Heart right ventricle (tissue), 16 donors: Measurements from ENCODE around the gene DLST. TPM values are rescaled to one million over a fixed set of nuclear protein-coding genes. Genes with fewer than 3 reads are reported as not detected.

ENCODE experiments used
- ATAC-seq, 8 donors: fragments of 200-7000 bp; cut with Tn5 transposase; one replicate each; pipeline ENCODE4 v1.9.1; 2020; ENCODE audit warnings: mild to moderate bottlenecking in 8 of 8, moderate library complexity in 8 of 8, moderate number of reproducible peaks in 1 of 8
- DNase-seq, 2 donors: peaks; one replicate each; pipeline ENCODE4 v3.0.0-alpha.2; 2020
- H3K27ac ChIP-seq, 10 donors: fragments of 200-600 bp; sonication (generic) in 2 of 10; one replicate each; pipeline versions ENCODE4 v1.5.0 to v1.8.0; 2020 to 2022; ENCODE audit warnings: mild to moderate bottlenecking in 3 of 10
- H3K27me3 ChIP-seq, 7 donors: fragments of 200-600 bp; one replicate each; pipeline ENCODE4 v1.8.0; 2021 to 2022; ENCODE audit warnings: mild to moderate bottlenecking in 2 of 7
- H3K36me3 ChIP-seq, 9 donors: fragments of 200-600 bp; sonication (generic) in 1 of 9; one replicate each; pipeline versions ENCODE4 v1.5.0 to v1.8.0; 2020 to 2022; ENCODE audit warnings: mild to moderate bottlenecking in 2 of 9
- H3K4me1 ChIP-seq, 9 donors: fragments of 200-600 bp; sonication (generic) in 1 of 9; one replicate each; pipeline versions ENCODE4 v1.5.0 to v1.8.0; 2020 to 2022; ENCODE audit warnings: mild to moderate bottlenecking in 4 of 9
- H3K4me3 ChIP-seq, 10 donors: fragments of 200-600 bp; sonication (generic) in 2 of 10; one replicate each; pipeline versions ENCODE4 v1.5.0 to v1.8.0; 2020 to 2022; ENCODE audit warnings: mild to moderate bottlenecking in 7 of 10, moderate library complexity in 2 of 10
- H3K9me3 ChIP-seq, 11 donors: fragments of 200-600 bp in 10 of 11; sonication (generic) in 2 of 11; one replicate each; pipeline versions ENCODE4 v1.5.0 to v1.8.0; 2013 to 2022; ENCODE audit warnings: mild to moderate bottlenecking in 2 of 11, control low read depth in 1 of 11, moderate library complexity in 1 of 11
- WGBS, 2 donors: extraction: QIAGEN DNeasy Blood & Tissue Kit; methylation state at CpG; one replicate each; pipeline ENCODE4 v1.1.7; 2013; ENCODE audit warnings: inconsistent platforms in 1 of 2; 5-methylcytosine and 5-hydroxymethylcytosine counted together
- intact Hi-C, 10 donors: fragments of 100-400 bp; cut with DNase I; formaldehyde crosslinking; loops; one replicate each; pipeline versions ENCODE4 v1.11.1 to v1.14.2; 2022
- polyA plus RNA-seq, 2 donors: library from polyadenylated mRNA; stranded (reverse); fragments of 200-250 nt; gene quantifications; one replicate each; pipeline ENCODE4 v1.2.3, GENCODE V29; 2013
- total RNA-seq, 10 donors: library from RNA; stranded (reverse); fragmentation: NEBNext Ultra II Directional in 3 of 10; extraction: Animal tissue kit (Norgen Biotek cat#: 25700) in 3 of 10; gene quantifications; one replicate each; pipeline versions ENCODE4 v1.2.1 to v1.2.4, GENCODE V29; 2021 to 2023
- TF ChIP-seq, protein P1 (sequence below), 9 donors: fragments of 200-600 bp; sonication (generic) in 2 of 9; IDR thresholded peaks; one replicate each; pipeline versions ENCODE4 v1.5.0 to v1.8.0; 2021 to 2022; ENCODE audit warnings: antibody characterized with exemption in 9 of 9, mild to moderate bottlenecking in 5 of 9, moderate library complexity in 1 of 9
- donor health status: Arrhythmogenic right ventricular cardiomyopathy.
- donor health status: ischemic (EF 13 %, LVEDD 7.1; RV severe dilation, severe dysfunction).
- donor health status: healthy with polysubstance abuse.
- donor health status: DM: no; HTN: yes; CAD: no.
- donor health status: DM: no; HTN: no; CAD: no.
- donor health status: ischemic (EF 25% LVEDD 6.9; RV normal size, moderate dysfunction).
- donor health status: ischemic (EF 25% LVEDD 5.7; RV mildly dilated, moderate dysfunction).
- donor health status: healthy.
- donor health status: DM: yes; HTN: yes; CAD: no.
- donor health status: Ischemic cardiomyopathy.
- donor health status: ischemic (EF 35%, LVEDD 5.7; RV mildly dilated, moderate dysfunction).
- donor health status: nonischemic (EF 11% LVEDD 7.7; RV severe dilation, severe dysfunction).
- donor health status: DM: yes; HTN: yes; CAD: no.
- donor health status: PGD.
- donor health status: ischemic (EF 29% LVEDD 5.4; RV normal size, mild dysfunction).
- donor health status: nonischemic (EF 23%, LVEDD 6.1; RV moderate dilation, normal function).

DLST gene
- total and polyA plus RNA-seq, 12 donors: 52.5 to 273 (median 226) TPM

DNA sequence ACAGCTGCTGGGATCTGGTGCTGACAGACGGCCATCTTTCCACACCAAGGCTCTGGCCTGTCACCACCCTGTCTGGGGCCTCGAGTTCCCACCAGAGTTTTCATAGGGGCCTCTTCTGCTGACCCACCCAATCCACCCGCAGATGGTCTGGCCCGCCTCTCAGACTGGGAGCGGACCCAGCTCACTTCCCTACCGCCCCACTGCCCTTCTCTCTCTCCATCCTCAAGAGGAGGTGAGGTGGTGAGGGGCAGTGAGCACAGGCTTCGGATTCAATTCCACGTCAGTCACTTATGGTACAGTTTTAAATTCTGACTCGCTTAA is 53.6 kb downstream of the DLST start:
- Histone ChIP-seq H3K4me1 (peaks cover 19 to 67% (median 61%) of the 10 kb centered on the region in 9 donors), H3K27ac (peak overlapping the region in 8 of 10 donors; percentile 23 to 80 (median 65)), H3K36me3 (no peaks in the 10 kb centered on the region), H3K27me3 (no peaks in the 10 kb centered on the region), H3K4me3 (no peak overlapping the region), H3K9me3 (no peaks in the 10 kb centered on the region)
- intact Hi-C loops: loop anchor here in 1 of 10 donors (10.0 kb wide), 1 partner anchor 359 kb away; no protein-coding TSS in a partner anchor
- TF ChIP-seq, protein P1, sequence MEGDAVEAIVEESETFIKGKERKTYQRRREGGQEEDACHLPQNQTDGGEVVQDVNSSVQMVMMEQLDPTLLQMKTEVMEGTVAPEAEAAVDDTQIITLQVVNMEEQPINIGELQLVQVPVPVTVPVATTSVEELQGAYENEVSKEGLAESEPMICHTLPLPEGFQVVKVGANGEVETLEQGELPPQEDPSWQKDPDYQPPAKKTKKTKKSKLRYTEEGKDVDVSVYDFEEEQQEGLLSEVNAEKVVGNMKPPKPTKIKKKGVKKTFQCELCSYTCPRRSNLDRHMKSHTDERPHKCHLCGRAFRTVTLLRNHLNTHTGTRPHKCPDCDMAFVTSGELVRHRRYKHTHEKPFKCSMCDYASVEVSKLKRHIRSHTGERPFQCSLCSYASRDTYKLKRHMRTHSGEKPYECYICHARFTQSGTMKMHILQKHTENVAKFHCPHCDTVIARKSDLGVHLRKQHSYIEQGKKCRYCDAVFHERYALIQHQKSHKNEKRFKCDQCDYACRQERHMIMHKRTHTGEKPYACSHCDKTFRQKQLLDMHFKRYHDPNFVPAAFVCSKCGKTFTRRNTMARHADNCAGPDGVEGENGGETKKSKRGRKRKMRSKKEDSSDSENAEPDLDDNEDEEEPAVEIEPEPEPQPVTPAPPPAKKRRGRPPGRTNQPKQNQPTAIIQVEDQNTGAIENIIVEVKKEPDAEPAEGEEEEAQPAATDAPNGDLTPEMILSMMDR (IDR thresholded peaks at IDR 0.05): no peak
- peak in 3 of 8 donors; percentile 9 to 38 (median 20) for ATAC-seq
- WGBS, 2 donors: 55 to 74% methylated on average over 9 of the region's 9 CpGs
- DNase-seq: no peak

DNA sequence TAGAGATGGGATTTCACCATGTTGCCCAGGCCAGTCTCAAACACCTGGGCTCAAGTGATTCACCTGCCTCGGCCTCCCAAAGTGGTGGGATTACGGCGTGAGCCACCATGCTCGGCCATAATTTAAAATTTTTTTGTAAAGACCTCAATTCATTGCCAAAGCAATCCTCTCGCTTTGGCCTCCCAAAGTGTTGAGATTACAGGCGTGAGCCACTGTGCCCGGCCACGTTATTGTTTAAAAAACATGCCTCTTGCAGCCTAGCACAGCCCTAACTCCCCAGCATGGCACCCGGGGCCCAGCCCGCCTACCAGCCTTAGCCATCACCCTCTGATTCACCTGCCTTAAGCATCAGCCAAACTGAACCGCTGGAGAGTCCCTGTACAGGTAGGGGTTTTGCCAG is 54.4 kb downstream of the DLST start:
- H3K9me3 ChIP-seq: no peaks in the 10 kb centered on the region
- WGBS, 2 donors: 94 to 96% methylated on average over 11 of the region's 11 CpGs
- no peak overlapping the region for H3K4me3 ChIP-seq
- ATAC-seq: no peak
- intact Hi-C loops: loop anchor here in 1 of 10 donors (10.0 kb wide), 1 partner anchor 359 kb away; no protein-coding TSS in a partner anchor
- peaks cover 24 to 74% (median 69%) of the 10 kb centered on the region in 9 donors for H3K4me1 ChIP-seq
- no peak for DNase-seq
- no peaks in the 10 kb centered on the region for H3K36me3 ChIP-seq
- H3K27me3 ChIP-seq: no peaks in the 10 kb centered on the region
- TF ChIP-seq, protein P1 (IDR thresholded peaks at IDR 0.05): no peak
- no peak overlapping the region for H3K27ac ChIP-seq

DNA sequence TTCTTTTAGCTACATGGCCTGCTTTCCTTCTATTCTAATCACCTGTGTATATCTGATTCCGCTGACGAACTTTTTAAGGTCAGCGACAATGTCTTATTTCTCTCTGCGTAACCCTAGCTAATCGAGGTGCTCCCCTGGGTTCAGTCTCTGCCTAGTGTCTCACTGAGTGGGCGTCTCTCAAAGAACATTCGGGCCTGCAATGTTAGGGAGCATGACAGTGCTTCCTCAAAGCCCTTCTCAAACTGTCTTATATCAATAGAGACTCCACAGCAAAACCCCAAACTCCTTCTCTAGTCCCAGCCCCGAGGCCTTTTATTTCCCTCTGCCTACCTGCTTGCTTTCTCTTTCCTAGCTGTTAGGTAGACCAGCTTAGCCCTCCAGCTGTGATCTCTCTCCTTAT is 55.0 kb downstream of the DLST start:
- 96 to 97% methylated on average over 8 of the region's 8 CpGs for WGBS, 2 donors
- no peak overlapping the region for H3K4me3 ChIP-seq
- TF ChIP-seq, protein P1 (IDR thresholded peaks at IDR 0.05): no peak
- no peak overlapping the region for H3K27ac ChIP-seq
- intact Hi-C loops: loop anchor here in 1 of 10 donors (10.0 kb wide), 1 partner anchor 358 kb away; no protein-coding TSS in a partner anchor
- no peak for DNase-seq
- no peaks in the 10 kb centered on the region for H3K36me3 ChIP-seq
- no peaks in the 10 kb centered on the region for H3K27me3 ChIP-seq
- H3K9me3 ChIP-seq: no peaks in the 10 kb centered on the region
- H3K4me1 ChIP-seq: peaks cover 25 to 78% (median 75%) of the 10 kb centered on the region in 9 donors
- no peak for ATAC-seq

DNA sequence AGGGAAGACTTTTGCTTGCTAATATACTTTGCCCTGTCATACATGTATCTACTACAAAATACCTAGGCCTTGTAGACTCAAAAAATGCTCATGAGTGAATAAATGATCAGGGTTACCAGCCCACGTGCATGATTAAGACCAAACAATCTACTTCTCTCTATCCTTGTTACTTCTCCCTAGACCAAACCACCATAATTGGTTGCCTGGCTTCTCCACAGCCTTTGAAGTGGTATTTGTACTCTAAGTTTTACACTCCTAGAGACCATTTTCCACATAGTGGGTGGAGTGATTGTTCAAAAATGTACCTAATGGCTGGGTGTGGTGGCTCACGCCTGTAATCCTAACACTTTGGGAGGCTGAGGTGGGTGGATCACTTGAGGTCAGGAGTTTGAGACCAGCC is 55.5 kb downstream of the DLST start:
- no peak overlapping the region for H3K4me3 ChIP-seq
- H3K36me3 ChIP-seq: peaks cover 0 to 4% (median 0%) of the 10 kb centered on the region in 9 donors
- H3K27ac ChIP-seq: no peak overlapping the region
- no peak for ATAC-seq
- TF ChIP-seq, protein P1 (IDR thresholded peaks at IDR 0.05): no peak
- intact Hi-C loops: loop anchor here in 1 of 10 donors (10.0 kb wide), 1 partner anchor 358 kb away; no protein-coding TSS in a partner anchor
- H3K4me1 ChIP-seq: peaks cover 29 to 78% (median 75%) of the 10 kb centered on the region in 9 donors
- no peak for DNase-seq
- H3K9me3 ChIP-seq: no peaks in the 10 kb centered on the region
- WGBS, 2 donors: 90 to 97% methylated on average over 2 of the region's 2 CpGs
- no peaks in the 10 kb centered on the region for H3K27me3 ChIP-seq
